C4-2B (cell line): ENCODE data around the gene GFOD1.

Experiments used
- H3K27ac ChIP-seq: fragments of 450-650 bp; 2 replicates; pipeline ENCODE4 v1.5.1; 2017
- ZFX ChIP-seq: fragments of 450-650 bp; IDR thresholded peaks from 2 replicates; pipeline ENCODE4 v1.6.1; 2017
- TF ChIP-seq, protein P1 (sequence below): fragments of 450-650 bp; conservative IDR thresholded peaks from 2 replicates; pipeline ENCODE4 v1.5.1; 2017; ENCODE audit warnings: mild to moderate bottlenecking

GFOD1 gene

GRCh38 chr6:13349811-13350506, 137.4 kb downstream of the GFOD1 start:
- TF ChIP-seq, protein P1, sequence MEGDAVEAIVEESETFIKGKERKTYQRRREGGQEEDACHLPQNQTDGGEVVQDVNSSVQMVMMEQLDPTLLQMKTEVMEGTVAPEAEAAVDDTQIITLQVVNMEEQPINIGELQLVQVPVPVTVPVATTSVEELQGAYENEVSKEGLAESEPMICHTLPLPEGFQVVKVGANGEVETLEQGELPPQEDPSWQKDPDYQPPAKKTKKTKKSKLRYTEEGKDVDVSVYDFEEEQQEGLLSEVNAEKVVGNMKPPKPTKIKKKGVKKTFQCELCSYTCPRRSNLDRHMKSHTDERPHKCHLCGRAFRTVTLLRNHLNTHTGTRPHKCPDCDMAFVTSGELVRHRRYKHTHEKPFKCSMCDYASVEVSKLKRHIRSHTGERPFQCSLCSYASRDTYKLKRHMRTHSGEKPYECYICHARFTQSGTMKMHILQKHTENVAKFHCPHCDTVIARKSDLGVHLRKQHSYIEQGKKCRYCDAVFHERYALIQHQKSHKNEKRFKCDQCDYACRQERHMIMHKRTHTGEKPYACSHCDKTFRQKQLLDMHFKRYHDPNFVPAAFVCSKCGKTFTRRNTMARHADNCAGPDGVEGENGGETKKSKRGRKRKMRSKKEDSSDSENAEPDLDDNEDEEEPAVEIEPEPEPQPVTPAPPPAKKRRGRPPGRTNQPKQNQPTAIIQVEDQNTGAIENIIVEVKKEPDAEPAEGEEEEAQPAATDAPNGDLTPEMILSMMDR: no peak
- TF ChIP-seq ZFX: no peak

DNA sequence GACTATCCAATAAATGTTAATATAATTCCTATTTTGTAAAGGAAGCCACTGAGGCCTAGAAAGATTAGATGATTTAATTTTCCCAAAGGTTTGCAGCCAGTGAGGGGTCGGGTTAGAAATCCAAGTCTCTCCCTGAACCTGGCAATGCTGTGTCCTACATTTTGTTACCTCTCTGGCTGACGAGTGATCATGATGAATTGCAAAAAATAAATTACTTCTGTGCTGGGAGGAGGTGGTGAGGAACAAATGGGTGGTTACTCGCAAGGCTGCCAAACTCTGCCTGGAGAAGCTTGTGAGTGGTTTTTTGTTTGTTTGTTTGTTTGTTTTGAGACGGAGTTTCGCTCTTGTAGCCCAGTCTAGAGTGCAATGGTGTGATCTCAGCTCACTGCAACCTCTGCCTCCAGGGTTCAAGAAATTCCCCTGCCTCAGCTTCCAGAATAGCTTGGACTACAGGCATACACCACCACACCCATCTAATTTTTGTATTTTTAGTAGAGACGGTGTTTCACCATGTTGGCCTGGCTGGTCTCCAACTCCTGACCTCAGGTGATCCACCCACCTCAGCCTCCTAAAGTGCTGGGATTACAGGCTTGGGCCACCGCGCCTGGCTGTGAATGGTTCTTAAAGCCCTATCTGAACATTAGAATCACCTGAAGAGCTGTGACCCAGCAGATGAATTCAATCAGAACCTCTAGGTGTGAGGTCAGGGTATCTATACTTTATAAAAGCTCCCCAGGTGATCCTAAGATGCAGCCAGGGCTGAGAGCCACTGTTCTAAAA, 138.9 kb downstream of the GFOD1 start:
- TF ChIP-seq, protein P1: no peak
- TF ChIP-seq ZFX: no peak
- no peak overlapping the region for H3K27ac ChIP-seq

More at GRCh38 chr6:13349811-13350506, 137.4 kb downstream of the GFOD1 start:
- H3K27ac ChIP-seq: no peak overlapping the region

GRCh38 chr6:13346245-13346644, 141.2 kb downstream of the GFOD1 start:
- no peak overlapping the region for H3K27ac ChIP-seq
- no peak for TF ChIP-seq ZFX
- TF ChIP-seq, protein P1: no peak

- H3K27ac ChIP-seq: no peak overlapping the region
- TF ChIP-seq, protein P1: no peak
- TF ChIP-seq ZFX: no peak
Measured at GRCh38 chr6:13342414-13343019, 144.9 kb downstream of the GFOD1 start.

- no peak overlapping the region for H3K27ac ChIP-seq
- TF ChIP-seq ZFX: no peak
- TF ChIP-seq, protein P1: no peak
Measured at GRCh38 chr6:13339863-13340630, 147.4 kb downstream of the GFOD1 start.

DNA sequence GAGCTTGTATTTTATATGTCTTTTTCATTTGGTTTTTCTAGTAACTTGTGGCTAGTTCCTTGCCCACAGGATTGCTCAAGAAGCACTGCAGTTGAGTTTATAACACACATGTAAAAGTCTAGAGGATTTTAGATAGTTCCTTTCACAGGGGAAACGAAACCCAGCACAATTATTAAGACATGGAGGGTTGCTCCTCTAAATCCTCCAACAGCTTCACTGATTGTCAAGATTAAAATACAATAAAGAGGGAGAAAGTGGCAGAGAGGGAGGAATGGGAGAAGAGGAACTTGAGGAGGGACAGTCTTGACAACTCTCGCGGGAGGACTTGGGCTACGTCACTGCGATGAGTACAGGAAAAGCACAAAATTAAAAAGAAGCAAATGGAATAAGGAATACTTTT, 149.4 kb downstream of the GFOD1 start:
- TF ChIP-seq, protein P1: no peak
- no peak for TF ChIP-seq ZFX
- H3K27ac ChIP-seq: no peak overlapping the region
